Measurements from ENCODE around the gene PPP1R37.

Gene PPP1R37

GRCh38 chr19:45103508-45104319 lies 10.7 kb downstream of the PPP1R37 start:
- TF ChIP-seq TAF1 (IDR thresholded peaks at IDR 0.05; ENCODE audit: borderline replicate concordance, insufficient read depth, low read length) (no peak), FOXP2 (optimal IDR thresholded peaks at IDR 0.05; ENCODE audit: borderline replicate concordance, extremely low read depth, extremely low read length, insufficient read depth) (no peak), SIN3A (IDR thresholded peaks at IDR 0.05; ENCODE audit: borderline replicate concordance, insufficient read depth, low read length) (no peak), POLR2AphosphoS5 (IDR thresholded peaks at IDR 0.05; ENCODE audit: low read depth, low read length) (no peak)
- TF ChIP-seq, protein P1, sequence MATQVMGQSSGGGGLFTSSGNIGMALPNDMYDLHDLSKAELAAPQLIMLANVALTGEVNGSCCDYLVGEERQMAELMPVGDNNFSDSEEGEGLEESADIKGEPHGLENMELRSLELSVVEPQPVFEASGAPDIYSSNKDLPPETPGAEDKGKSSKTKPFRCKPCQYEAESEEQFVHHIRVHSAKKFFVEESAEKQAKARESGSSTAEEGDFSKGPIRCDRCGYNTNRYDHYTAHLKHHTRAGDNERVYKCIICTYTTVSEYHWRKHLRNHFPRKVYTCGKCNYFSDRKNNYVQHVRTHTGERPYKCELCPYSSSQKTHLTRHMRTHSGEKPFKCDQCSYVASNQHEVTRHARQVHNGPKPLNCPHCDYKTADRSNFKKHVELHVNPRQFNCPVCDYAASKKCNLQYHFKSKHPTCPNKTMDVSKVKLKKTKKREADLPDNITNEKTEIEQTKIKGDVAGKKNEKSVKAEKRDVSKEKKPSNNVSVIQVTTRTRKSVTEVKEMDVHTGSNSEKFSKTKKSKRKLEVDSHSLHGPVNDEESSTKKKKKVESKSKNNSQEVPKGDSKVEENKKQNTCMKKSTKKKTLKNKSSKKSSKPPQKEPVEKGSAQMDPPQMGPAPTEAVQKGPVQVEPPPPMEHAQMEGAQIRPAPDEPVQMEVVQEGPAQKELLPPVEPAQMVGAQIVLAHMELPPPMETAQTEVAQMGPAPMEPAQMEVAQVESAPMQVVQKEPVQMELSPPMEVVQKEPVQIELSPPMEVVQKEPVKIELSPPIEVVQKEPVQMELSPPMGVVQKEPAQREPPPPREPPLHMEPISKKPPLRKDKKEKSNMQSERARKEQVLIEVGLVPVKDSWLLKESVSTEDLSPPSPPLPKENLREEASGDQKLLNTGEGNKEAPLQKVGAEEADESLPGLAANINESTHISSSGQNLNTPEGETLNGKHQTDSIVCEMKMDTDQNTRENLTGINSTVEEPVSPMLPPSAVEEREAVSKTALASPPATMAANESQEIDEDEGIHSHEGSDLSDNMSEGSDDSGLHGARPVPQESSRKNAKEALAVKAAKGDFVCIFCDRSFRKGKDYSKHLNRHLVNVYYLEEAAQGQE (IDR thresholded peaks at IDR 0.05; ENCODE audit: insufficient read depth in 1 of 2, low read depth in 2 of 2, low read length in 2 of 2), result no peak

DNA sequence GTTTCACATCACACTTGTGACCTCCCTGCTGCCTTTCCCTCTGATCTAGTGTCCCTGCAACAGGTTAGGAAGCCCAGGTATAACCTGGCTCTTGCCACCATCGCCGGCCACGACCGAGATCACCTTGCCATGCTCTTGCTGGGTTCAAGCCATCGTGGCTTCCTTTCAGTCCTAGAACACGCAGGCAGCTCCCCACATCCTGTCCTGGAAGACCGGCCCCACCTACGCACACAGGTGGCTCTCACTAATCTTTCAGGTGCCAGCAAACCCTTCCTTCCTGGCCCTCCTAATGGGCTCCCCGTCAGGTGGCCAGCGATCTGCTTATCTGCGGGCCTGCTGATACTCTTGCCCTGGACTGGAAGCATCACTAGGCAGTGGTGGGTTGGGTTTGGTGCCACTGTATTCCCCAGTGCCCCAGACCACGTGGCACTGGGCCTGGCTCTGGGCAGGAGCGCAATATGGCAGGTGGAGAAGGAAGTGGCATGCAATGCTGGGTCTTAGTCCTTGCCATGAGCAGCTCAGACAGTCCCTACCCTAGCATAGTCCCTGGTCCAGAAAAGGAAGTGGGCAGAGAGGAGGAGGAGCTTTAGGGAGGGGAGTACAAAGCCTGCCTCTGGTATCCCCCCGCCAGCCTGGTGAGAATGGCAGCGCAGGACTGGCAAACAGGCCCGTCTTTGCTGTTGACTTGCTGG lies 11.8 kb downstream of the PPP1R37 start:
- TF ChIP-seq SIN3A (IDR thresholded peaks at IDR 0.05; ENCODE audit: borderline replicate concordance, insufficient read depth, low read length) (no peak), FOXP2 (optimal IDR thresholded peaks at IDR 0.05; ENCODE audit: borderline replicate concordance, extremely low read depth, extremely low read length, insufficient read depth) (no peak), POLR2AphosphoS5 (IDR thresholded peaks at IDR 0.05; ENCODE audit: low read depth, low read length) (no peak), TAF1 (IDR thresholded peaks at IDR 0.05; ENCODE audit: borderline replicate concordance, insufficient read depth, low read length) (no peak)
- TF ChIP-seq, protein P1 (IDR thresholded peaks at IDR 0.05; ENCODE audit: insufficient read depth in 1 of 2, low read depth in 2 of 2, low read length in 2 of 2), result no peak

DNA sequence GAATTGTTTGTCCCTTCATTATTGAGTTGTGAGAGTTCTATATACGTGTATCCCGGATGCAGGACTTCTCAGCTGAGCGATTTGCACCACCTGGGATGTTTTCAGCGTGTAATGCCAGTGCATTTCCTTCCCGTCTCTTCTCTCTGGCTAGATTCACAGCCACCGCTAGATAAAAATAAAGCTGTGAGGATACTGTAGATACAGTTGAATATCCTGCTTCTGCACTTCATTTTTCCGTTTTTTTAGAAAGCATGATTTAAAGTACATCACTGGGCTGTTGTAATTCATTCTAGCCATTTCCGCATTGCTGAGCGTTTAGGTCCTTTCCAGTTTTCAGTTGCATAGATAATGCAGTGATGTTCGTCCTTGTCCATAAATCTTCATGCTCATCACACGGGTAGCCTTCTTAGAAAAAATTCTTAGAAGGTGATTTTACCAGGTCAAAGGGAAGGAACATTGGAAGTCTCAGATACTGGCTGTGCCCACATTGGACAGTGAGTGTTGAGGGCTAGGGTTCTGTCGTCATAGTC lies 14.7 kb downstream of the PPP1R37 start:
- no peak for TF ChIP-seq FOXP2 (optimal IDR thresholded peaks at IDR 0.05; ENCODE audit: borderline replicate concordance, extremely low read depth, extremely low read length, insufficient read depth)
- TF ChIP-seq, protein P1 (IDR thresholded peaks at IDR 0.05; ENCODE audit: insufficient read depth in 1 of 2, low read depth in 2 of 2, low read length in 2 of 2), result no peak
- no peak for TF ChIP-seq SIN3A (IDR thresholded peaks at IDR 0.05; ENCODE audit: borderline replicate concordance, insufficient read depth, low read length)
- TF ChIP-seq TAF1 (IDR thresholded peaks at IDR 0.05; ENCODE audit: borderline replicate concordance, insufficient read depth, low read length), result no peak
- TF ChIP-seq POLR2AphosphoS5 (IDR thresholded peaks at IDR 0.05; ENCODE audit: low read depth, low read length), result no peak

- TF ChIP-seq TAF1 (IDR thresholded peaks at IDR 0.05; ENCODE audit: borderline replicate concordance, insufficient read depth, low read length), result no peak
- no peak for TF ChIP-seq POLR2AphosphoS5 (IDR thresholded peaks at IDR 0.05; ENCODE audit: low read depth, low read length)
Measured at GRCh38 chr19:45110851-45111266, 17.9 kb downstream of the PPP1R37 start.

GRCh38 chr19:45112111-45112827 lies 19.3 kb downstream of the PPP1R37 start:
- TF ChIP-seq POLR2AphosphoS5 (IDR thresholded peaks at IDR 0.05; ENCODE audit: low read depth, low read length) (no peak), TAF1 (IDR thresholded peaks at IDR 0.05; ENCODE audit: borderline replicate concordance, insufficient read depth, low read length) (no peak), FOXP2 (optimal IDR thresholded peaks at IDR 0.05; ENCODE audit: borderline replicate concordance, extremely low read depth, extremely low read length, insufficient read depth) (no peak), SIN3A (IDR thresholded peaks at IDR 0.05; ENCODE audit: borderline replicate concordance, insufficient read depth, low read length) (no peak)
- TF ChIP-seq, protein P1 (IDR thresholded peaks at IDR 0.05; ENCODE audit: insufficient read depth in 1 of 2, low read depth in 2 of 2, low read length in 2 of 2), result no peak
